ENCODE results near the gene NDFIP1. TPM values are rescaled to one million over a fixed set of nuclear protein-coding genes. Genes with fewer than 3 reads are reported as not detected.

NDFIP1 gene
- total and polyA plus RNA-seq, 2 of the 13 experiments (the other 11 are each of a cell fraction or from before 2014, with no cell fraction given) = 12.4 to 15.7 TPM

DNA sequence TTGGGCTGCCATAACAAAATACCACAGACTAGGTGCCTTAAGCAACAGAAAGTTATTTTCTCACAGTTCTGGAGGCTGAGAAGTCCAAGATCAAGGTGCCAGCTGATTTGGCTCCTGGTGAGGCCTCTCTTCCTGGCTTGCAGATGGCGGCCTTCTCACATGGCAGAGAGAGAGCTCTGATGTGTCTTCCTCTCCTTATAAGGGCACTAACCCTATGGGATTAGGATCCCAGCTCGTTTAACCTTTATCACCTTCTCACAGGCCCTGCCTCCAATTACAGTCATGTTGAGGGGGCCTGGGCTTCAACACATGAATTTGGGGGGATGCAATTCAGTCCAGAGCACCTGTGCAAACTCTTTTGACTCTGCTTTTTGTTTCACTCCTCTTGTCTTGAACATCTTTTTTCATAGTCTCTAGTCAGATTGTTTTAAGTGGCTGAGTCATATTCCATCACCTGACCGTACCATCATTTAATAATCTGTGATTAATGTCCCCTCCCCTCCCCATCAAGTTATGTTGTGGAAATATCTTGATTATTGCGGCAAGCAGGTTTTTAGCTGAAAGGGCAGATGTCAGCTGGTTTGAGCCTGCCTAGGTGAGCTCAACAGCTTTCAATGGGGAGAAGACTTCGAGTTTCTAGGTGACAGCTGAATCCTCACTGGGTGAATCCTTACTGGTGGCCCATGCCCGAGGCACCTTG lies 61.8 kb downstream of the NDFIP1 start:
- DNase-seq (ENCODE audit: low spot score) (no peak), ATAC-seq (no peak), FAIRE-seq (no peak)
- no peaks in the 10 kb centered on the region for H3K9me3 ChIP-seq (ENCODE audit: low read length)
- ChIA-PET CTCF (ENCODE audit: low intra/inter-chr PET ratio, low total read pairs) (no interaction called here), POLR2A (no interaction called here)
- no peaks in the 10 kb centered on the region for H3K36me3 ChIP-seq (replicated peaks in 1 of 2; ENCODE audit: control insufficient read depth in 1 of 2, insufficient read depth in 2 of 2, low read length in 2 of 2)
- H2AFZ ChIP-seq (ENCODE audit: low read length) = no peak overlapping the region
- WGBS (ENCODE audit: low lambda C conversion rate) = 58% methylated on average over 6 of the region's 6 CpGs
- peaks cover 0 to under 1% of the 10 kb centered on the region in 2 experiments; a peak in 1 of 5 replicates for H3K27me3 ChIP-seq (ENCODE audit: control insufficient read depth in 1 of 2, insufficient read depth in 2 of 2, low read length in 2 of 2)
- intact Hi-C loops (cut with micrococcal nuclease; ENCODE audit: unreplicated experiment) (no loop called here), in situ Hi-C loops (cut with HindIII; ENCODE audit: extremely low pct_ligation_motif_present, low pct_unique_long_range_greater_than_20kb) (loop anchor here (25.0 kb wide), 1 partner anchor 142 kb away; no protein-coding TSS in a partner anchor)
- no peaks in the 10 kb centered on the region for H3K79me2 ChIP-seq (ENCODE audit: insufficient read depth, low read length)
- BruUV-seq (replicated peaks) = no TSS peak
- no peak for TF ChIP-seq RARA (CRISPR knock-in tag; IDR thresholded peaks at IDR 0.05)
- 0 out of 2 replicates have a peak, but pooled peaks have one; percentile 10 for TF ChIP-seq ZNF468 (CRISPR knock-in tag; IDR thresholded peaks at IDR 0.05)
- TF ChIP-seq THAP11 (CRISPR knock-in tag; IDR thresholded peaks at IDR 0.05) = no peak
- no peak for TF ChIP-seq ZNF7 (CRISPR knock-in tag; IDR thresholded peaks at IDR 0.05)
- no peak for TF ChIP-seq ZNF326 (CRISPR knock-in tag; IDR thresholded peaks at IDR 0.05; ENCODE audit: borderline replicate concordance)
- peak; percentile 87 for TF ChIP-seq ZNF264 (CRISPR knock-in tag; IDR thresholded peaks at IDR 0.05)
- peak; percentile 72; the same call in 1 of the 2 replicates for TF ChIP-seq SRF (IDR thresholded peaks at IDR 0.05; ENCODE audit: low read depth, low read length)
- no peak overlapping the region for H3K9ac ChIP-seq (ENCODE audit: insufficient read depth, low read depth, low read length)
- no peaks in the 10 kb centered on the region for H4K20me1 ChIP-seq (ENCODE audit: insufficient read depth, low read length)
- peaks cover 79% of the 10 kb centered on the region for H3K4me1 ChIP-seq (ENCODE audit: insufficient read depth, low read length)
- no peak overlapping the region for H3K4me3 ChIP-seq (replicated peaks in 1 of 3; ENCODE audit: insufficient read depth in 1 of 3, low read depth in 2 of 3, low read length in 3 of 3)
- H3K27ac ChIP-seq (ENCODE audit: extremely low read length, insufficient read depth, low read length) = no peak overlapping the region
- H3K4me2 ChIP-seq (ENCODE audit: low read depth, low read length) = no peak overlapping the region

DNA sequence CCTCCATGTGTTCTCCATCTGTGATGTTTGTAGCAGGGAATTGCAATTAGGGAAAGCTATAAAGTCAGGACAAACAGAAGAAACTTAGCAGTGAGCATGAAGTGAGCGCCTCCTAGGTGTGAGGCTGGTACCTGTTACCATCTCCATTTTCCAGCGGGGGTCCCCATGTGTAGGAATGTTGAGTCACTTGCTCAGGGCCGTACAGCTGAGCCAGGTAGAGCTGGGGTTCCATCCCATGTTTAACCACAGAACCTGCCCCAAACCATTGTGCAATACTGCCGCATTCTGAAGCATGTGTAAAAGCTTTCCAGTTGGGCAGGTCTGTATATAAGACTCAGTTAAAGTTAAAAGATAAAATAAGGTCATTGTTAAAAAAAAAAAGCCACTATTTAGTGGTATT lies 62.7 kb downstream of the NDFIP1 start:
- TF ChIP-seq CEBPB (IDR thresholded peaks at IDR 0.05; ENCODE audit: borderline replicate concordance, low read depth, low read length) (peak; percentile 64), ATF7 (IDR thresholded peaks at IDR 0.05) (no peak), ATF7 (CRISPR knock-in tag; IDR thresholded peaks at IDR 0.05) (no peak), SCMH1 (CRISPR knock-in tag; IDR thresholded peaks at IDR 0.05; ENCODE audit: borderline replicate concordance) (no peak), ZNF703 (CRISPR knock-in tag; IDR thresholded peaks at IDR 0.05; ENCODE audit: borderline replicate concordance) (no peak), CEBPG (CRISPR knock-in tag; IDR thresholded peaks at IDR 0.05) (0 out of 2 replicates have a peak, but pooled peaks have one; percentile 7), ZNF124 (CRISPR knock-in tag; IDR thresholded peaks at IDR 0.05) (no peak)
- Histone ChIP-seq H2AFZ (ENCODE audit: low read length) (no peak overlapping the region), H3K79me2 (ENCODE audit: insufficient read depth, low read length) (no peaks in the 10 kb centered on the region), H3K4me2 (ENCODE audit: low read depth, low read length) (no peak overlapping the region), H3K9ac (ENCODE audit: insufficient read depth, low read depth, low read length) (no peak overlapping the region), H3K4me1 (ENCODE audit: insufficient read depth, low read length) (peaks cover 79% of the 10 kb centered on the region), H3K27ac (ENCODE audit: extremely low read length, insufficient read depth, low read length) (no peak overlapping the region), H3K36me3 (replicated peaks in 1 of 2; ENCODE audit: control insufficient read depth in 1 of 2, insufficient read depth in 2 of 2, low read length in 2 of 2) (no peaks in the 10 kb centered on the region), H3K4me3 (replicated peaks in 1 of 3; ENCODE audit: insufficient read depth in 1 of 3, low read depth in 2 of 3, low read length in 3 of 3) (no peak overlapping the region), H4K20me1 (ENCODE audit: insufficient read depth, low read length) (no peaks in the 10 kb centered on the region), H3K27me3 (ENCODE audit: control insufficient read depth in 1 of 2, insufficient read depth in 2 of 2, low read length in 2 of 2) (peaks cover 0 to 5% of the 10 kb centered on the region in 2 experiments; a peak in 1 of 5 replicates), H3K9me3 (ENCODE audit: low read length) (no peaks in the 10 kb centered on the region)
- WGBS (ENCODE audit: low lambda C conversion rate) = 68% methylated on average over 4 of the region's 4 CpGs
- no peak for FAIRE-seq
- no peak for DNase-seq (ENCODE audit: low spot score)
- CTCF ChIA-PET (ENCODE audit: low intra/inter-chr PET ratio, low total read pairs) = no interaction called here
- in situ Hi-C loops (cut with HindIII; ENCODE audit: extremely low pct_ligation_motif_present, low pct_unique_long_range_greater_than_20kb) = loop anchor here (25.0 kb wide), 1 partner anchor 141 kb away; no protein-coding TSS in a partner anchor
- BruUV-seq (replicated peaks) = no TSS peak
- intact Hi-C loops (cut with micrococcal nuclease; ENCODE audit: unreplicated experiment) = no loop called here
- POLR2A ChIA-PET = no interaction called here
- no peak for ATAC-seq
